ENCODE results near the gene CFDP1. TPM values are rescaled to one million over a fixed set of nuclear protein-coding genes. Genes with fewer than 3 reads are reported as not detected.
"Not testable (repeated sequence)": the region's sequence is repeated elsewhere in the genome, so short reads cannot be mapped to it uniquely, and the experiment has no call there.

The CFDP1 gene
- total and polyA plus RNA-seq, 2 of the 13 experiments (the other 11 are each of a cell fraction or from before 2014, with no cell fraction given), result 78.6 to 153 TPM

DNA sequence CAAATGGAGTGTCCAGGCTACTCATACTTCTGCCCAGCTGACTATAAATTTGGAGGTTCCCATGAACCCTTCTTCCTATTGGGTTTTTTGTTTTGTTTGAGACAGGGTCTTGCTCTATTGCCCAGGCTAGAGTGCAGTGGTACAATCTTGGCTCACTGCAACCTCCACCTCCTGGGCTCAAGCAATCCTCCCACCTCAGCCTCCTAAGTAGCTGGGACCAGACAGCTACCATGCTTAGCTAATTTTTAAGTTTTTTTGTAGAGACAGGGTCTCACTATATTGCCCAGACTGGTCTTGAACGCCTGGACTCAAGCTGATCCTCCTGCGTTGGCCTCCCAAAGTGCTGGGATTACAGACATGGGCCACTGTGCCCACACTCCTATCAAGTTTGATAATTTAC lies 152.3 kb downstream of the CFDP1 start:
- H3K27ac ChIP-seq (ENCODE audit: extremely low read length, insufficient read depth, low read length); DNase-seq (ENCODE audit: low spot score); H3K27me3 ChIP-seq (ENCODE audit: control insufficient read depth in 1 of 2, insufficient read depth in 2 of 2, low read length in 2 of 2); FAIRE-seq; H3K4me1 ChIP-seq (ENCODE audit: insufficient read depth, low read length); BruUV-seq (replicated peaks); H3K4me2 ChIP-seq (ENCODE audit: low read depth, low read length); H3K79me2 ChIP-seq (ENCODE audit: insufficient read depth, low read length); H3K36me3 ChIP-seq (replicated peaks in 1 of 2; ENCODE audit: control insufficient read depth in 1 of 2, insufficient read depth in 2 of 2, low read length in 2 of 2); H2AFZ ChIP-seq (ENCODE audit: low read length); H3K9ac ChIP-seq (ENCODE audit: insufficient read depth, low read depth, low read length); in situ Hi-C loops (cut with HindIII; ENCODE audit: extremely low pct_ligation_motif_present, low pct_unique_long_range_greater_than_20kb); H3K9me3 ChIP-seq (ENCODE audit: low read length); ATAC-seq; H3K4me3 ChIP-seq (replicated peaks in 1 of 3; ENCODE audit: insufficient read depth in 1 of 3, low read depth in 2 of 3, low read length in 3 of 3); CTCF ChIA-PET (ENCODE audit: low intra/inter-chr PET ratio, low total read pairs); H4K20me1 ChIP-seq (ENCODE audit: insufficient read depth, low read length); intact Hi-C loops (cut with micrococcal nuclease; ENCODE audit: unreplicated experiment): not testable (repeated sequence)
- 86% methylated on average over 2 of the region's 2 CpGs for WGBS (ENCODE audit: low lambda C conversion rate)
- TF ChIP-seq, protein P1, sequence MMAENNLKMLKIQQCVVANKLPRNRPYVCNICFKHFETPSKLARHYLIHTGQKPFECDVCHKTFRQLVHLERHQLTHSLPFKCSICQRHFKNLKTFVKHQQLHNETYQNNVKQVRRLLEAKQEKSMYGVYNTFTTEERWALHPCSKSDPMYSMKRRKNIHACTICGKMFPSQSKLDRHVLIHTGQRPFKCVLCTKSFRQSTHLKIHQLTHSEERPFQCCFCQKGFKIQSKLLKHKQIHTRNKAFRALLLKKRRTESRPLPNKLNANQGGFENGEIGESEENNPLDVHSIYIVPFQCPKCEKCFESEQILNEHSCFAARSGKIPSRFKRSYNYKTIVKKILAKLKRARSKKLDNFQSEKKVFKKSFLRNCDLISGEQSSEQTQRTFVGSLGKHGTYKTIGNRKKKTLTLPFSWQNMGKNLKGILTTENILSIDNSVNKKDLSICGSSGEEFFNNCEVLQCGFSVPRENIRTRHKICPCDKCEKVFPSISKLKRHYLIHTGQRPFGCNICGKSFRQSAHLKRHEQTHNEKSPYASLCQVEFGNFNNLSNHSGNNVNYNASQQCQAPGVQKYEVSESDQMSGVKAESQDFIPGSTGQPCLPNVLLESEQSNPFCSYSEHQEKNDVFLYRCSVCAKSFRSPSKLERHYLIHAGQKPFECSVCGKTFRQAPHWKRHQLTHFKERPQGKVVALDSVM (CRISPR knock-in tag; IDR thresholded peaks at IDR 0.05), result peak; percentile 33
- peak; percentile 57; the same call in 1 of the 2 replicates for TF ChIP-seq ZNF121 (CRISPR knock-in tag; IDR thresholded peaks at IDR 0.05)
- POLR2A ChIA-PET, result interaction anchor here (1.6 to 2.9 kb wide), 2 partner anchors 9 to 24 kb away, joined by 4 to 12 read pairs; no protein-coding TSS in a partner anchor

DNA sequence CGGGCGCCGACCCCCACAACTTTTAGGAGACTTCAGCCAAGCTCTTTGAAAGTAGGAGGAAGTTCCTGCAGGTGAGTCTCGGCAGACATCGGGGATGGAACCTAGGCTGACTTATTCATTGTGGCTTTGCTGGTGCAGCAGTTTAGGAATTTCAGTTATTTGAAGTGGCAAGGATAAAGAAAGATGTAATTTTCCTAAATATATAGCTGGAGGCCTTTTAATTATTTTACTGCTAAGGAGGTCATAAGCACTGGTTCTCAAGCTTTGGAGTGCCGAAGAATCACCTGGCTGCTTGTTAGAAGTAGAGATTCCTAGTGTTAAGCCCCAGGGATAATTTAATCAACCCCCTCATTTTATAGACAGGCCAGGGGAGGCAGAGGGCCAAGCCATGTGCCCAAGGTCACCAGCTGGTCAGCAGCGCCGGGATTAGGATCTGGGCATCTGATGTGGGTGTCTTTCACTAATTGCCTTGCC lies 152.9 kb downstream of the CFDP1 start:
- intact Hi-C loops (cut with micrococcal nuclease; ENCODE audit: unreplicated experiment) (no loop called here), in situ Hi-C loops (cut with HindIII; ENCODE audit: extremely low pct_ligation_motif_present, low pct_unique_long_range_greater_than_20kb) (no loop called here)
- Histone ChIP-seq H3K79me2 (ENCODE audit: insufficient read depth, low read length) (no peaks in the 10 kb centered on the region), H3K9me3 (ENCODE audit: low read length) (no peaks in the 10 kb centered on the region), H4K20me1 (ENCODE audit: insufficient read depth, low read length) (no peaks in the 10 kb centered on the region), H3K36me3 (replicated peaks in 1 of 2; ENCODE audit: control insufficient read depth in 1 of 2, insufficient read depth in 2 of 2, low read length in 2 of 2) (no peaks in the 10 kb centered on the region), H3K9ac (ENCODE audit: insufficient read depth, low read depth, low read length) (no peak overlapping the region), H3K27me3 (ENCODE audit: control insufficient read depth in 1 of 2, insufficient read depth in 2 of 2, low read length in 2 of 2) (no peaks in the 10 kb centered on the region), H2AFZ (ENCODE audit: low read length) (no peak overlapping the region), H3K4me1 (ENCODE audit: insufficient read depth, low read length) (peaks cover 10% of the 10 kb centered on the region; the same call in 1 of the 2 replicates), H3K27ac (ENCODE audit: extremely low read length, insufficient read depth, low read length) (no peak overlapping the region), H3K4me2 (ENCODE audit: low read depth, low read length) (no peak overlapping the region), H3K4me3 (replicated peaks in 1 of 3; ENCODE audit: insufficient read depth in 1 of 3, low read depth in 2 of 3, low read length in 3 of 3) (no peak overlapping the region)
- BruUV-seq (replicated peaks), result no TSS peak
- ChIA-PET CTCF (ENCODE audit: low intra/inter-chr PET ratio, low total read pairs) (no interaction called here), POLR2A (interaction anchor here (1.6 to 2.9 kb wide), 2 partner anchors 9 to 25 kb away, joined by 4 to 12 read pairs; no protein-coding TSS in a partner anchor)
- ATAC-seq (no peak), DNase-seq (ENCODE audit: low spot score) (no peak), FAIRE-seq (no peak)
- 91% methylated on average over 8 of the region's 8 CpGs for WGBS (ENCODE audit: low lambda C conversion rate)
- no peak for TF ChIP-seq ZNF850 (CRISPR knock-in tag; conservative IDR thresholded peaks at IDR 0.05)
- TF ChIP-seq TMF1 (CRISPR knock-in tag; IDR thresholded peaks at IDR 0.05; ENCODE audit: low read depth), result no peak
- TF ChIP-seq, protein P2, sequence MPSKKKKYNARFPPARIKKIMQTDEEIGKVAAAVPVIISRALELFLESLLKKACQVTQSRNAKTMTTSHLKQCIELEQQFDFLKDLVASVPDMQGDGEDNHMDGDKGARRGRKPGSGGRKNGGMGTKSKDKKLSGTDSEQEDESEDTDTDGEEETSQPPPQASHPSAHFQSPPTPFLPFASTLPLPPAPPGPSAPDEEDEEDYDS (CRISPR knock-in tag; IDR thresholded peaks at IDR 0.05), result no peak
- no peak for TF ChIP-seq HNRNPH1 (optimal IDR thresholded peaks at IDR 0.05; ENCODE audit: low read depth, low read length)
- TF ChIP-seq MIXL1 (CRISPR knock-in tag; IDR thresholded peaks at IDR 0.05), result no peak
- no peak for TF ChIP-seq HNF4G (IDR thresholded peaks at IDR 0.05; ENCODE audit: borderline replicate concordance, low read depth, low read length)
- no peak for TF ChIP-seq HNF4G (CRISPR knock-in tag; IDR thresholded peaks at IDR 0.05; ENCODE audit: borderline replicate concordance, low read depth)
- TF ChIP-seq KDM4B (CRISPR knock-in tag; IDR thresholded peaks at IDR 0.05), result no peak
- TF ChIP-seq ZNF670 (CRISPR knock-in tag; IDR thresholded peaks at IDR 0.05; ENCODE audit: borderline replicate concordance), result no peak
- TF ChIP-seq, protein P3, sequence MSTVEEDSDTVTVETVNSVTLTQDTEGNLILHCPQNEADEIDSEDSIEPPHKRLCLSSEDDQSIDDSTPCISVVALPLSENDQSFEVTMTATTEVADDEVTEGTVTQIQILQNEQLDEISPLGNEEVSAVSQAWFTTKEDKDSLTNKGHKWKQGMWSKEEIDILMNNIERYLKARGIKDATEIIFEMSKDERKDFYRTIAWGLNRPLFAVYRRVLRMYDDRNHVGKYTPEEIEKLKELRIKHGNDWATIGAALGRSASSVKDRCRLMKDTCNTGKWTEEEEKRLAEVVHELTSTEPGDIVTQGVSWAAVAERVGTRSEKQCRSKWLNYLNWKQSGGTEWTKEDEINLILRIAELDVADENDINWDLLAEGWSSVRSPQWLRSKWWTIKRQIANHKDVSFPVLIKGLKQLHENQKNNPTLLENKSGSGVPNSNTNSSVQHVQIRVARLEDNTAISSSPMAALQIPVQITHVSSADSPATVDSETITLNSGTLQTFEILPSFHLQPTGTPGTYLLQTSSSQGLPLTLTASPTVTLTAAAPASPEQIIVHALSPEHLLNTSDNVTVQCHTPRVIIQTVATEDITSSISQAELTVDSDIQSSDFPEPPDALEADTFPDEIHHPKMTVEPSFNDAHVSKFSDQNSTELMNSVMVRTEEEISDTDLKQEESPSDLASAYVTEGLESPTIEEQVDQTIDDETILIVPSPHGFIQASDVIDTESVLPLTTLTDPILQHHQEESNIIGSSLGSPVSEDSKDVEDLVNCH (CRISPR knock-in tag; IDR thresholded peaks at IDR 0.05), result no peak
- TF ChIP-seq HOXA3 (CRISPR knock-in tag; IDR thresholded peaks at IDR 0.05), result no peak
- no peak for TF ChIP-seq ZNF367 (CRISPR knock-in tag; IDR thresholded peaks at IDR 0.05; ENCODE audit: borderline replicate concordance)
- TF ChIP-seq ZNF572 (CRISPR knock-in tag; IDR thresholded peaks at IDR 0.05), result no peak

Data from HepG2 (cell line).